GM18951 (cell line): ENCODE data around the gene LRRC31.
A peak's percentile ranks its signal among the peaks of the same experiment; 100 is the strongest.

ENCODE experiments used
- POLR2A ChIP-seq: IDR thresholded peaks from 4 replicates; pipeline ENCODE4 v1.6.1; 2011; ENCODE audit warnings: mild to moderate bottlenecking; ENCODE audit not compliant: insufficient read length, insufficient read depth; ENCODE audit errors: extremely low read depth
- in situ Hi-C: fragments of 300-500 bp; cut with MboI; formaldehyde crosslinking; loops from one replicate; pipeline ENCODE4 v1.12.0; 2022; ENCODE audit warnings: low sequenced_read_pairs, mixed read lengths, inconsistent platforms; ENCODE audit not compliant: unreplicated experiment

The LRRC31 gene

GRCh38 chr3:169815590-169816150, 54.1 kb downstream of the LRRC31 start:
- TF ChIP-seq POLR2A, result no peak
- in situ Hi-C loops, result no loop called here

GRCh38 chr3:169813757-169814517, 55.8 kb downstream of the LRRC31 start:
- in situ Hi-C loops, result no loop called here
- TF ChIP-seq POLR2A, result peak; percentile 29

- in situ Hi-C loops, result no loop called here
These were observed 56.5 kb downstream of the LRRC31 start for GRCh38 chr3:169813278-169813677.

GRCh38 chr3:169812332-169813235, 57.2 kb downstream of the LRRC31 start, which contains the start of the genes LRRC34 and LRRIQ4:
Gene LRRC34, minus strand, starts transcription at chr3:169812904. Its CDS starts 356 bp downstream, at chr3:169812548.
Gene LRRIQ4, plus strand, starts transcription at chr3:169812870. Its CDS starts 9,052 bp downstream, at chr3:169821922.
- TF ChIP-seq POLR2A, result no peak
- in situ Hi-C loops, result no loop called here

More at GRCh38 chr3:169813278-169813677, 56.5 kb downstream of the LRRC31 start:
- TF ChIP-seq POLR2A, result no peak

- no peak for TF ChIP-seq POLR2A
- in situ Hi-C loops, result no loop called here
These were observed 58.0 kb downstream of the LRRC31 start for GRCh38 chr3:169811631-169812331.

GRCh38 chr3:169809230-169809795, 60.4 kb downstream of the LRRC31 start:
- in situ Hi-C loops, result no loop called here
- no peak for TF ChIP-seq POLR2A

- in situ Hi-C loops, result no loop called here
- no peak for TF ChIP-seq POLR2A
These were observed 65.1 kb downstream of the LRRC31 start for GRCh38 chr3:169804681-169805080.

GRCh38 chr3:169792359-169792758, 77.4 kb downstream of the LRRC31 start:
- TF ChIP-seq POLR2A, result no peak
- in situ Hi-C loops, result no loop called here

GRCh38 chr3:169790687-169791429, 78.9 kb downstream of the LRRC31 start:
- no peak for TF ChIP-seq POLR2A
- in situ Hi-C loops, result no loop called here

GRCh38 chr3:169790219-169790618, 79.5 kb downstream of the LRRC31 start:
- no peak for TF ChIP-seq POLR2A
- in situ Hi-C loops, result no loop called here
